T-helper 1 cell treated with Interleukin-12 subunit alpha and Interleukin-12 subunit beta and Interleukin-4 antibody, amounts not matched to agents 30 μg/mL and 1 μg/mL, for 36 hours (primary cell): Measurements from ENCODE around the gene KRT9.
"Not testable (repeated sequence)": the region's sequence is repeated elsewhere in the genome, so short reads cannot be mapped to it uniquely, and the experiment has no call there.

Experiments
- H3K27ac Mint-ChIP-seq: one replicate; pipeline ENCODE4 v1.8.0; 2021; ENCODE audit warnings: mild to moderate bottlenecking, mixed read lengths
- H3K27me3 Mint-ChIP-seq: one replicate; pipeline ENCODE4 v1.8.0; 2021; ENCODE audit warnings: low read depth, mixed read lengths
- H3K36me3 Mint-ChIP-seq: one replicate; pipeline ENCODE4 v1.8.0; 2021; ENCODE audit warnings: low read depth, mixed read lengths
- H3K4me1 Mint-ChIP-seq: one replicate; pipeline ENCODE4 v1.8.0; 2021; ENCODE audit warnings: low read depth, mixed read lengths
- H3K4me3 Mint-ChIP-seq: one replicate; pipeline ENCODE4 v1.8.0; 2021; ENCODE audit warnings: mild to moderate bottlenecking, moderate library complexity, mixed read lengths
- H3K9me3 Mint-ChIP-seq: one replicate; pipeline ENCODE4 v1.8.0; 2021; ENCODE audit warnings: mixed read lengths

KRT9 gene, protein sequence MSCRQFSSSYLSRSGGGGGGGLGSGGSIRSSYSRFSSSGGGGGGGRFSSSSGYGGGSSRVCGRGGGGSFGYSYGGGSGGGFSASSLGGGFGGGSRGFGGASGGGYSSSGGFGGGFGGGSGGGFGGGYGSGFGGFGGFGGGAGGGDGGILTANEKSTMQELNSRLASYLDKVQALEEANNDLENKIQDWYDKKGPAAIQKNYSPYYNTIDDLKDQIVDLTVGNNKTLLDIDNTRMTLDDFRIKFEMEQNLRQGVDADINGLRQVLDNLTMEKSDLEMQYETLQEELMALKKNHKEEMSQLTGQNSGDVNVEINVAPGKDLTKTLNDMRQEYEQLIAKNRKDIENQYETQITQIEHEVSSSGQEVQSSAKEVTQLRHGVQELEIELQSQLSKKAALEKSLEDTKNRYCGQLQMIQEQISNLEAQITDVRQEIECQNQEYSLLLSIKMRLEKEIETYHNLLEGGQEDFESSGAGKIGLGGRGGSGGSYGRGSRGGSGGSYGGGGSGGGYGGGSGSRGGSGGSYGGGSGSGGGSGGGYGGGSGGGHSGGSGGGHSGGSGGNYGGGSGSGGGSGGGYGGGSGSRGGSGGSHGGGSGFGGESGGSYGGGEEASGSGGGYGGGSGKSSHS

DNA sequence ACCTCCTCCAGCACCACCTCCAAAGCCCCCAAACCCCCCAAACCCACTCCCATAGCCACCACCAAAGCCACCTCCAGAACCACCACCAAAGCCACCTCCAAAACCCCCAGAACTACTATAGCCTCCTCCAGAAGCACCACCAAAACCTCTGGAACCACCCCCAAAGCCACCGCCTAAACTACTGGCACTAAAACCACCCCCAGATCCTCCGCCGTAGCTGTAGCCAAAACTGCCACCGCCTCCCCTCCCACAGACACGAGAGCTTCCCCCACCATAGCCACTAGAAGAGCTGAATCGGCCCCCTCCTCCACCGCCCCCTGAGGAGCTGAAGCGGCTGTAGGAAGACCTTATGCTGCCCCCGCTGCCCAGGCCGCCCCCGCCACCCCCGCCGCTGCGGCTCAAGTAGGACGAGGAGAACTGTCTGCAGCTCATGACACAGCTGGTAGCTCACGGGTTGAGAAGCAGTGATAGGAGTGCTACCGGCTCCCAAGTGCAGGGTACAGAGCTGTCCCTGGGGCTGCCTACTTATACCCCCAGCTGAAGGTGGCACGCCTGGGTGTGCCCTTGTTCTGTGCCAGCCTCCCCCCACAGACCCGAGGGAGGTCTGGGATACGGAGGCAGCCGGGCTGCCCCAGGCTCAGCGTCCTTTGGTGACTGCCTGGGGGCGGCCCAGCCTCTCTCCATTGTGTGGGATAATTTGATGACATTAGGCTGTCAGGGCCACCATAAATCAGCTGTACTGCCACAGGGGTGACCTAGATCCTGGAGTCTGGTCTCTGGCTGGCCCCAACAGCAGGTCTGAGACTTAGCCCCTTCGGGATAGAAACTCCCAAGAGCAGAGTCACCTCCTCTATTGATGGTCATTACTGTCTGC is at the start of gene KRT9:
KRT9 (minus strand) TSS at position 499 of the 874 bp plus-strand sequence; CDS start at position 432, 67 bp downstream.
- no peak within 1 kb of the TSS for H3K4me3 Mint-ChIP-seq
- H3K27me3 Mint-ChIP-seq = peaks cover 22% of the 10 kb centered on the region
- H3K4me1 Mint-ChIP-seq = peaks cover 5% of the 10 kb centered on the region
- H3K9me3 Mint-ChIP-seq = peaks cover 9% of the 10 kb centered on the region
- H3K27ac Mint-ChIP-seq = no peak within 1 kb of the TSS
- H3K36me3 Mint-ChIP-seq = peaks cover 2% of the 10 kb centered on the region

DNA sequence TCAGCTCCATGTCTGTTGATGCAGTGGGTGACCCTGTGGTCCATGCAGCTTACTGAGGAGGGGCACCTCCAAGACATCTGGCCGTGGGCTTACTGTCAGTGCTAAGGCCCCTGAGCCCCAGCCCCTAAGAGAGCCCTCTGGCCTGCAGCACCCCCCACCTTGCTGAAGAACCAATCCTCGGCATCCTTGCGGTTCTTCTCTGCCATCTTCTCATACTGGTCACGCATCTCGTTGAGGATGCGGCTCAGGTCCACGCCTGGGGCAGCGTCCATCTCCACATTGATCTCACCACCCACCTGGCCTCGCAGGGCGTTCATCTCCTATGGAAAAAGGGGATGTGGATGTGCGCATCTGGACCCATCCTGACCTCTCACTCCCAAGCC is 49.6 kb upstream of the KRT9 start:
- not testable (repeated sequence) for H3K4me1 Mint-ChIP-seq, H3K4me3 Mint-ChIP-seq, H3K27me3 Mint-ChIP-seq, H3K9me3 Mint-ChIP-seq, H3K27ac Mint-ChIP-seq, H3K36me3 Mint-ChIP-seq

DNA sequence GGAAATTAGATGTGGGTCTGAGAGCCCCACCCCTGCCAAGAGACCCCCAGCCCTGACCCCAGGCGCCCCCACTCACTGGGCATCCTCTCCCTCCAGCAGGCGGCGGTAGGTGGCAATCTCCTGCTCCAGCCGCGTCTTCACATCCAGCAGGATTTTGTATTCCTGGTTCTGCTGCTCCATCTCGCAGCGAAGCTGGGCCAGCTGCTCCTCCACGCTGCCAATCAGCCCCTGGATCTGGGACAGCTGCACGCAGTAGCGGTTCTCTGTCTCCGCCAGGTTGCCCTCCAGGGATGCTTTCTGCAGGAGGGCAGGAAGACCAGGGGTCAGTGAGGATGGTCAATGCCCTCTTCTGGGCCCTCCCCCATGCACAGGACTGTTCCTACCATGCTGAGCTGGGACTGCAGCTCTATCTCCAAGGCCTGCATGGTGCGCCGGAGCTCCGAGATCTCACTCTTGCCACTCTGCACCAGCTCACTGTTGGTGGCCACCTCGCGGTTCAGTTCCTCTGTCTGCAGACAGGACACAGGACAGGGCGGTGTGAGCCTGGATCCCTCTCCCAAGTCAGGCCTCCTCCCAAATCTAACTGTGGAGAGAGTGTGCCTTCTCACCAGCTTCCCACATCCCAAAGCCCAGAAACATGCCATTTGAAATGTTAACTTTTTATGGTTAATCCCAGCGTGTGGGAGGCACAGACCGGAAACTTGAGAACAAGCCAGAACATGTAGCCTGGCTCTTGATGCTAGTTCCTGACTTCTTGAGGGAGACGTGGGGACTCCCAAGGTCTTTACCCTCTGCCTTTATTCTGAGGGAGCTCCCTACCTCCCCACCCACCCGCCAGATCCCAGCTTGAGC is 49.0 kb upstream of the KRT9 start:
- no peaks in the 10 kb centered on the region for H3K9me3 Mint-ChIP-seq
- no peaks in the 10 kb centered on the region for H3K4me1 Mint-ChIP-seq
- no peaks in the 10 kb centered on the region for H3K27me3 Mint-ChIP-seq
- H3K4me3 Mint-ChIP-seq = no peak overlapping the region
- H3K27ac Mint-ChIP-seq = no peak overlapping the region
- no peaks in the 10 kb centered on the region for H3K36me3 Mint-ChIP-seq

DNA sequence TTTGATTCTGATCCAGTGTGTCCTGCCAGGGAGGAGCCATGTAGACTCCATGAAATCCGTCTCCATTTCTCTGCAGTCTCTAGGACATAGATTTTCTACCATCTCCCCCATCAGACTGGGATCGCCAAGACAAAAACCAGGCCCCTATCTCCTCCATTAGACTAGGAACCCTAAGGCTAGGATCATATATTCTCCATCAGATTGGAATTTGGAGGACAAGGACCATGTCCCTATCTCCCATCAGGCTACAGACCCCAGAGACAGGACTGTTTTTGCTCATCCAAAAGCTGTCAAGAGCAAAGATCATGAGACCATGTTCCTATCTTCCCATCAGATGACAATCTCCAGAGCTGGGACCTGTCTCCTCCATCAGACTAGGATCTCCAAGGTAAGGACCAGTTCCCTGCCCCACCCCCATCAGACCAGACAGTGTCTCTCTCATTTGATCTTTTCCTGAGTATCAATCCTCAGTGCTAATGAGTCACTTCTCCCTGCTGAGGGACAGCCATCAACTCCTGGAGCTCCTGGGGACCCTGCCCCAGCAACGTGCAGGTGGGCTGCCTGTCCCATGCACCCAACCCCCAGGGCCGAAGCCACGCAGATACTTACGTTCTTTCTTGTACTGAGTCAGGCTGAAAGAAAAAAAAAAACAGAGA is 48.2 kb upstream of the KRT9 start:
- not testable (repeated sequence) for H3K27me3 Mint-ChIP-seq, H3K36me3 Mint-ChIP-seq, H3K9me3 Mint-ChIP-seq, H3K4me1 Mint-ChIP-seq, H3K4me3 Mint-ChIP-seq, H3K27ac Mint-ChIP-seq

DNA sequence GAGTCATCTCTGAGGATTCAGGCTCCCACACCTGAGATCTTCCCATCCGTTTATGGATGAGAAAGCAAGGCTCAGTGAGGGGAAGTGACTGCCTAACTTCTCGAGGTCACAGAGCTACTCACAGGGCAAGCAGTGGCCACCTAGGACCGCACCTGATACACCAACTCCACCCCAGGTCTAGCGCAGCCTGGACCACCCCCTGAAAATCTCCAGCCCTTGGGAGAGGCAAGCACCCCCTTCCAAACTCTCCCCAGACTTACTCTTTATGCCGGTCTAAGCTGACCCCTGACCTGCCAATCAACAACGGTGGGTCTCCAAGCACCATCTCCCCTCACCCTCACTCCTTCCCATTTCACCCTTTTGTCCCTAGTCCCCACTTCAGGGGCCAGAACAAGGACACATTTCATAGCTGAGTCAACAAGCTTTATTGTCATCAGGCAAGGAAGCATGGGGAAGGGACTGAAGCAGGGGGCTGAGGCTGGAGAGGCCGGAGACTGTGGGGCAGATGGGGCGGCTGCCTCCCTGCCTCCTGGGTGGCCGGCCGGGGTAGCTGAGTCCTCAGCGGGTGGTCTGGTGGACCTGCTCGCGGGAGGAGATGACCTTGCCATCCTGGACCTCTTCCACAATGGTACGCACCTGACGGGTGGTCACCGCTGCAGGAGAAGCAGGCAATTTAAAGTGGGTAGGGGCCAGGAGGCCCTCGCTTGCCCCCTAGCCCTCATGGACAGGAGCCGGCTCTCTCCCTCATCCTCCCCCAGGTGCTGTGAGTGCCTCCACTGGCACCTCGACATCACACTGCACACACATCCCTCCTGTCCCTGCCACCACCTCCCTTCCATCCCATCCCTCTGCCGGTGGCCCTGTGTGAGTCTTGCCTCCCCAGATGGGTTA is 47.4 kb upstream of the KRT9 start:
- H3K27ac Mint-ChIP-seq = no peak overlapping the region
- no peaks in the 10 kb centered on the region for H3K27me3 Mint-ChIP-seq
- H3K36me3 Mint-ChIP-seq = no peaks in the 10 kb centered on the region
- H3K9me3 Mint-ChIP-seq = no peaks in the 10 kb centered on the region
- no peaks in the 10 kb centered on the region for H3K4me1 Mint-ChIP-seq
- no peak overlapping the region for H3K4me3 Mint-ChIP-seq

DNA sequence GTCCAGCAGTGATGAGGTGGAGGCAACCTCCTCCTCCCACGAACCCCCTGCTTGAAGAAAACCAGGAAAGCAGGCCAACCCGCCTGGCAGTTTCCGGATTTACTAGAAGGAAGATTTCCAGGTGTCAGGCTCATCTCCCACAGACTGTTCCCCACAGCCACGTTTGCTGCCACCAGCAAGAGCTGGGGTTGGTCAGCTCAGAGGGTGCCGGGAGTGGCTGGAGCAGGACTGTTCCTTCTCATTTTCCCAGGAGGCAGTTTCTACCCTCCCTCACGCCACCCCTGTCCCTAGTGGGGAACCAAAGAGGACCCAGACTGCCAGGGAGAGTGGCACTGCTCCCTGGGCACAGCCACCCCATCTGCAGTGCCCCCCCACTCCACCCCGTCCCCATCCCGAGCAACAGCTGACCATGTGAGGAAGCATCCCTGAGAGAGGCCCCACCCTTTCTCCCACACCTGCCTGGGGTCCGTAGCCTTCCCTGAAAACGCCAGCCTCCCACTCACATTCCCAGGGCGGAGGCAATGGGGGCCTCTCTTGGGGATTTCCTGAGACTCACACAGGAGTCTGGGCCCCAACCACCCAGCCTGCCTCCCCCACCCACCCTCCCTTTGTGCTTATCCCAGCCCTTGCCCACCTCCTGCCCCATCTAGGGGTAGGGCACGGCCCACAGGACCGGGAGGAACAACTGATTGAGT is 46.6 kb upstream of the KRT9 start:
- Mint-ChIP-seq H3K36me3 (no peaks in the 10 kb centered on the region), H3K9me3 (no peaks in the 10 kb centered on the region), H3K27ac (no peak overlapping the region), H3K4me3 (no peak overlapping the region), H3K27me3 (no peaks in the 10 kb centered on the region), H3K4me1 (no peaks in the 10 kb centered on the region)

DNA sequence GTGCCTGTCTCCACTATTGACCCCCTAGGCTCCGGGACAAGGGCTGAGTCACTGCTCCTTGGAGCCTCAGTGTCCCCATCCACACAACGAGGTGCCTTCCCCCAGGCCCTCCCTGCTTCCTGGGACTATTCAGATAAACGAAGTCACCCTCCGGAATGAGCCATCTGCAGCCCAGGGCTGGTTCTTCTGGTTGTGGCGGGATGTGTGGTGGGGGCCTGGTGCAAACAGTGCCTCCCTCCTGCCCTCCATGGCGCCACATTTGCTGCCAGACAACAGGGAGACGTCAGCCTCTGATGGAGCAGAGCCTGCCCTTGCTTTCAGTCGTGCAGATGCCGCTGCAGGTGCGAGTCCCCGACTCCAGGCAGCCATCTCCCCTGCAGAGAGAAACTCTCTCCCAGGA is 45.8 kb upstream of the KRT9 start:
- no peaks in the 10 kb centered on the region for H3K36me3 Mint-ChIP-seq
- H3K9me3 Mint-ChIP-seq = no peaks in the 10 kb centered on the region
- H3K27me3 Mint-ChIP-seq = no peaks in the 10 kb centered on the region
- no peak overlapping the region for H3K27ac Mint-ChIP-seq
- H3K4me1 Mint-ChIP-seq = no peaks in the 10 kb centered on the region
- H3K4me3 Mint-ChIP-seq = no peak overlapping the region

DNA sequence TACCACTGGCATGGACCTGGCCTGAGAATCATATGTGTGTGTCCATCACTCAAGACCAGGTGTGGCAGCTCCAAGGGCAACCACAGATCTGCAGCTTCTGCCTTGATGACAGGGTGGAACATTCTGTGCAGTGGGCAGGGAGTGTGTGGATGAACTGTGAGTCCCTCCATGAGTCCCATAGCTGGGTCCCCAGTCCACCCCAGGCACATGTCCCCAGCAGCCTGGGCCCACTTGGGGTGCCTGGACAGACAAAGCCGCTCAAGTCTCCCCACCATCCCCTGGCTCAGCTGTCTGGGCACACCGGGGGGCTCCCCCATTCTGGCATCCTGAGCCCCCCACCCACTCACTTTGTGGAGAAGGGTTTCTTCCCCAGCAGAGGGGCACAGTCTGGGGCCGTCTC is 45.3 kb upstream of the KRT9 start:
- no peaks in the 10 kb centered on the region for H3K36me3 Mint-ChIP-seq

DNA sequence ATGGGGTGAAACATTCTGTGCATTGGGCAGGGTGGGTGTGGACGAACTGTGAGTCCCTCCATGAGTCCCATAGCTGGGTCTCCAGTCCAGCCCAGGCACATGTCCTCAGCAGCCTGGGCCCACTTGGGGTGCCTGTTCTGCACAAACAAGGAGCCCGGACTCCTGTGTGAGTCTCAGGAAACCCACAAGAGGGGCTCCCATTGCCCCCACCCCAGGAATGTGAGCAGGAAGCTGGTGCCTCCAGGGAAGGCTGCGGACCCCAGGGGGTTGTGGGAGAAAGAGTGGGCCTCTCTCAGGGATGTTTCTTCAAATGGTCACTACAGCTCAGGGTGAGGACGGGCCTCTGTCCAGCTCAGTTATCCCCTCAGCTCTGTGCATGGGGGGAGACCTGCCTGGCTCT is 44.6 kb upstream of the KRT9 start:
- not testable (repeated sequence) for H3K27ac Mint-ChIP-seq, H3K27me3 Mint-ChIP-seq, H3K36me3 Mint-ChIP-seq, H3K4me3 Mint-ChIP-seq, H3K9me3 Mint-ChIP-seq, H3K4me1 Mint-ChIP-seq

More for the DNA sequence above, 45.3 kb upstream of the KRT9 start:
- Mint-ChIP-seq H3K9me3 (no peaks in the 10 kb centered on the region), H3K4me1 (no peaks in the 10 kb centered on the region), H3K27me3 (no peaks in the 10 kb centered on the region), H3K27ac (no peak overlapping the region), H3K4me3 (no peak overlapping the region)

DNA sequence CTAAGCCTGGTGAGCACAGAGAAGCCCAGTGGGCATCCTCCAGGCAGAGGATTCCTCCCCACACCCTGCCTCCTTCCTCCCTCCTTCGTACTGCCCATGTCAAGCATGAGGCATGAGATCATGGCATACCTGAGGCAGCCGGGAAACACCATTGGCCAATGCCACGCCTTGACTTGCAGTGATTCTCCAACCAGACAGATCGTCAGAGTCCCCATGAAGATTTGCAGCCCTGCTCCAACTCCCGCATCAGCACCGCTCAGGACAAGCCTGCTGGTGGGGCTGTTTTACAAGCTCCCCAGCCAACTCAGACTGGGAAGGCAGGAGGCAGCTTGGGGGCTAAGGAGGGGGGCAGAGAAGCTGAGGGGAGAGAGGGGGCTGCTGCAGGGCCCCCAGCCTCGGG is 43.6 kb upstream of the KRT9 start:
- Mint-ChIP-seq H3K4me3 (no peak overlapping the region), H3K36me3 (no peaks in the 10 kb centered on the region), H3K27ac (no peak overlapping the region), H3K9me3 (no peaks in the 10 kb centered on the region), H3K4me1 (no peaks in the 10 kb centered on the region), H3K27me3 (no peaks in the 10 kb centered on the region)

DNA sequence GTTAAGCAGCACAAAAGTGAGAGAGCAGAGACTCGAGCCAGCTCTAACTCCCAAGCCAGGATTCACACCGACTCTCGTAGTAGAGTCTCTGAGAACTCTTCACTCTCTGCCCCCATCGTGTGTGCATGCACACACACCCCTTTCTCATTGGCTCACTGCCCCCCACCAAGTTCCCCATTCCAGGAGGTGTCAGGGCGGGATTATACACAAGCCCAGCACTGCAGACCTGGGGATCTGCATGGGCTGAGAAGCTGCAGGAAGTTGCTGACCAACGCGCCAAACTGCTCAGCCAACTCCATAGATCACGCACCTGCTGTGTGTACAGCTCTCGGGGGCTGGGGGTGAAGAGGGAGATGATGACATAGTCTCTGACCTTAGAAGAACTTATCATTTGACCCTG is 42.9 kb upstream of the KRT9 start:
- H3K4me1 Mint-ChIP-seq = not testable (repeated sequence)

DNA sequence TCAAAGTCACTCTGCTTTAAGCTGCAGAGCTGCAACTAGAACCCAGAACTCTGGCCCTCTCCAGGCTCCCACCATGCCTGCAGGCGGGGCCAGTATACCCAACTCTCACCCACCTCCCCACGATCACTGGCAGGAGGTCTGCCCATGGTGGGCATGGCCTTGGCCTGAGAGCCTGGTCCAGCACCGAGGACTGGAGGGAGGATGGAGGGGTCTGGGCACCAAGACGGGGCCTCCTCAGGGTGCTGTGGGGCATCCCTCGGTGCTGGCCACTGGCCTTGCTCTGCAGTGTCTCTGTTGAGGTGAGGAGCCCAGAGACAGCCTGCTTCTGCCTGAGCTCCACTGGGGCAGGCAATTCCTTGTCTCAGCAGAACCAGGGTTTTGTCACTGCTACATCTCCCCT is 42.2 kb upstream of the KRT9 start:
- no peaks in the 10 kb centered on the region for H3K4me1 Mint-ChIP-seq
- H3K9me3 Mint-ChIP-seq = no peaks in the 10 kb centered on the region
- H3K4me3 Mint-ChIP-seq = no peak overlapping the region
- no peak overlapping the region for H3K27ac Mint-ChIP-seq
- H3K27me3 Mint-ChIP-seq = peaks cover 6% of the 10 kb centered on the region
- no peaks in the 10 kb centered on the region for H3K36me3 Mint-ChIP-seq

More for the DNA sequence above, 42.9 kb upstream of the KRT9 start:
- not testable (repeated sequence) for H3K36me3 Mint-ChIP-seq, H3K27ac Mint-ChIP-seq, H3K27me3 Mint-ChIP-seq, H3K4me3 Mint-ChIP-seq, H3K9me3 Mint-ChIP-seq
